Stimulated activated CD8-positive, alpha-beta memory T cell treated with anti-CD3 and anti-CD28 coated beads, Interleukin-7, amount 100 ng/mL, for 48 hours (primary cell): ENCODE measurements around the gene ANKFN1.
"Not testable (repeated sequence)": the region's sequence is repeated elsewhere in the genome, so short reads cannot be mapped to it uniquely, and the experiment has no call there.

Experiments
- DNase-seq, 2 donors: peaks; one replicate each; pipeline ENCODE4 v3.0.0-alpha.2; 2020; ENCODE audit warnings: low read depth in 1 of 2; ENCODE audit errors: extremely low read depth in 1 of 2

Gene ANKFN1

DNA sequence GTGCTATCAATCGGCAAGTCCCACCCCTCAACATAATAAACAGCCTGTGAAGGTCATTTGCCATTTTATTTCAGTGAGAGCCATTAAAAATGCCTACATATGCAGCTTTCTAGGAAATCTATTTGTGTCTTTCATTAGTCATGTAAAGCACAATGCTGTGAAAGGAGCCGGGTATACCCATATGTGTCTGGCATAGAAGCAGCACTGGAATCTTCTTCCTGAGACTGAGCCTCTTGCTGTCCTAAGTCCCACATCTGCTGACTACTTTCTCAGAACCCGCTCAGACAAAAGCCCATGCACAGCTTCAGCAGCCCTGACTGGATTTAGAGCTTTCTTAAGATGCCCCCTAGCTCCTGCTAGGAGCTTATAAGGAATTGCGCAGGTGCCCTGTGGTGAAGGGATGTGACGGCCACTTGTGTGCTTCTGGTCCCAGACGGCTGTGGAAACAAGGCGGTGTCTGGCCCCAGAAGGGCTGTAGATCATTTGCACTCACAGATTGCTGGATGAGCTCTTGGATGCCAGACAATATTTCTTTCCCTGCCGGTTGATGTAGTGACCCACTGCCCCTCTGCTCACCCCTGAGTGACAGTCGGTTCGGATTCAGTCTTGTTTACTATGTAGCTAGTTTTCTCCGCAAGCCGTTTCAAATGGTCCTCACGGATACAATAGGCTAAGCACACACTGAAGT is 172.2 kb downstream of the ANKFN1 start:
- no peak for DNase-seq

DNA sequence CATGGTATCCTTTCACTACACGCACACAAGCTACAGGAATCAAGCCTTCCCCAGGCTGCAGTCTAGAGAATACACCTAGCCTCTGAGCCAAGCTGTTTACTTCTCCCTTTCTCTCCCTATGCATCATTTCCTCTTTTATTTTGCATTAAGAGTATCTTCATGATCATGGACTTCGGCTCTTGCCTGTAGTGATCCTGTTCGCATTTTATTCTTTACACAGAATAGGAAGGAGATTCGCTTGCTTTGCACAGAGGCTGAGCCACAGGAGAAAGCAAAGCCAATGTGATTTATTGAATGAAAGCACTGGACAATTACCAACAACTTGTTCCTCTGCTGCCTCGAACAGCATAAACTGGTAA is 172.7 kb downstream of the ANKFN1 start:
- no peak for DNase-seq

DNA sequence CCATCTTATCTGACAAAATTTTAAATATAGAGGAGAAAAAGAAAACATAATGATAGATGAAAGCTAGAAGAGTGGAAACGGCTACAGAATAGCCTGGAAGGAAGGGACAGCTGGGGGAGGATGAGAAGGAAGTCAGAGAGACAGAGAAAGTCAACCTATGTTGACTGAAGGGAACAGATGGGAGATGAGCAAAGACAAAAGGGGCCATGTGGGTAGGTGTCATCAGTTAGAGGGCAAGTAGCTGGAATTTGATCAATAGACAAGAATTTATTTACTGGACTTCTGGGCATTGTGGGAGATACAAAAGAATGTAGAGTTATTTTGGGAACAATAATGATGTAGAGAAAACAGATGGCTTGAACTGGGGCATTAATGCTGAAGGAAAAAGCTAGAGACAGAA is 194.4 kb downstream of the ANKFN1 start:
- no peak for DNase-seq

DNA sequence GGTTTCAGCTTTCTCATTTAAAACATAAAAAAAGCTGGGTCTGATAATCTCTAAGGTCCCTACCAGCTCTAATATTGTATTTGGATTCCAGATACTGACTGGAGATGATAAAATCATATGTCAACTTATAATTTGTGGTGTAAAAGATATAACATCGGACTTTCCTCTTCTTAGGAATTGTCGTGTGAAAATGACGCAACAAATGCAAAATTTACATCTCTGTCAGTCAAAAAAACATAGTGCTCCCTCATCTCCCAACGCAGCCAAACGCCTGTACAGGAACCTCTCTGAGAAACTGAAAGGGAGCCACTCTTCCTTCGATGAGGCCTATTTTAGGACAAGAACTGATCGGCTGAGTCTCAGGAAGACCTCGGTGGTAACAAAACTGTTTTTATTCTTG is 197.3 kb downstream of the ANKFN1 start:
- no peak for DNase-seq

DNA sequence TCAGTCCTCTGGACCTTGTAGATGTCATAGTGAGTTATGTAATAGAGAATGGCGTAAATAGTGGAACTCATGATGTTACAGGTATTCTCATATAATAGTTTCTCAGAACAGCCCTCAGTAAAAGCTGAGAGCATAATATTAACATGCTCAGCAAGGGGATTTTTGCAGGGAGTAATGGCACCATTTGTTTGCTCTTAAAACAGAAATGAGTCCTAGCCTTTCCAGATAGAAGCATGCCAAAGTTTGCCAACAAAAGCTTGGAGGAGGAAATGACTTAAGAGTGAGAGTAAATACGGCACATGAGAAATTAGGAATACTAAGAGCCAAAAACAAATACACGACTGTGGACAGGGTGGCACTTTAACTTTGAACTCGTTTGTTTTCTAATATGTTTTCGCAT is 198.4 kb downstream of the ANKFN1 start:
- DNase-seq = no peak

DNA sequence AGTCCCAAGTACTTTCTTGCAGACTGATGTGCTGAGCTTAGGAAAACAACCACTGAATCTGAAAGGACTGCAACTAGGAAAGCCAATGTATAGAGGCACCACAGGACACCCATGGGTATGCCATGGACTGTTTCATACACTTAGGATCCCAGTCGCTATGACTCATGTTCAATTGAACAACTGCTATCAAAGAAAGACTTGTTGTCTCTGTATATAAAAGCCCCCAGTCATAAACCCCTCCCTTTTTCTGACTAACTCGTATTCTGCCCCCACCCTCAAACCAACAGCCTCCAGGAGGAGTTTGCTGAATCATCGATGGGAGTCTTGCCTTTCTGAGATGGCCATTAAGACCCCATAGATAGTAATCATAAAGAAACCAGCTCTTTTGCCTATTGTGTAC is 205.4 kb downstream of the ANKFN1 start:
- no peak for DNase-seq

DNA sequence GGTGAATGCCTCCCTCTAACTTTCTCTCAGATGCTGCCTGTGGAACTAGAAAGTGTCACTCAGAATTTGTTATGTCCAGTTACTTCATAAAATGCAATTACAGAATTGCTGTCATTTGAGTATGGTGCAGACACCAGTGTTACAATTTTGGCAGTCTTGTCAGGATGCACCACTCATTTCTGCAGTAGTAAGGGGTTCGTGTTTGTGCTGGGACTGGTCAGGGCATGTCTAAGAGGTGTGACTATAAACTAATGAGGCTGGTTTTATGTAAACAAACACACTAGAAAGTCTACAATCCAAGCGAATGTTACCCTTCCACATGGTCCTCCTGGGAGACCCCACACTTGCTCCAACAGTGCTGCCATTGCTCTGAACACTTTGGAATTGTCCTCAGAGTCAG is 206.2 kb downstream of the ANKFN1 start:
- DNase-seq = no peak

DNA sequence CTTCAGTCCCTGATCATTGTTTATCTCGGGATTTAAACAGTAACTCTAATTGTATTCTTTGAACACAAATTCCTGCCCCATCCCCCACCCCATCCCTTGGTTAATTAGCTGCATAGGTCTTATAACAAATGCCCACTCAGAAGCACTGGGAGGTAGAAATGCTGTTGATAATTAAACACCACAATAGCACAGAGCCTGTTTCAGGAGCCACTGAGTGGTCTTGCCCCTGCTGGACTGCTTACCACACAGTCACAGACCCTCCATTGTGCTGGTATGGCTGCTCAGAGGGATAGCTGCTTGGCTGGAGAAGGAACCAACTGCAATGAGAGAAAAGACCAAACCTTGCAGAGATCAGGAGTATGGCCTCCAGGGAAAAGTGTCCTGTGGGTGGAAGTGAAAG is 214.1 kb downstream of the ANKFN1 start:
- no peak for DNase-seq

DNA sequence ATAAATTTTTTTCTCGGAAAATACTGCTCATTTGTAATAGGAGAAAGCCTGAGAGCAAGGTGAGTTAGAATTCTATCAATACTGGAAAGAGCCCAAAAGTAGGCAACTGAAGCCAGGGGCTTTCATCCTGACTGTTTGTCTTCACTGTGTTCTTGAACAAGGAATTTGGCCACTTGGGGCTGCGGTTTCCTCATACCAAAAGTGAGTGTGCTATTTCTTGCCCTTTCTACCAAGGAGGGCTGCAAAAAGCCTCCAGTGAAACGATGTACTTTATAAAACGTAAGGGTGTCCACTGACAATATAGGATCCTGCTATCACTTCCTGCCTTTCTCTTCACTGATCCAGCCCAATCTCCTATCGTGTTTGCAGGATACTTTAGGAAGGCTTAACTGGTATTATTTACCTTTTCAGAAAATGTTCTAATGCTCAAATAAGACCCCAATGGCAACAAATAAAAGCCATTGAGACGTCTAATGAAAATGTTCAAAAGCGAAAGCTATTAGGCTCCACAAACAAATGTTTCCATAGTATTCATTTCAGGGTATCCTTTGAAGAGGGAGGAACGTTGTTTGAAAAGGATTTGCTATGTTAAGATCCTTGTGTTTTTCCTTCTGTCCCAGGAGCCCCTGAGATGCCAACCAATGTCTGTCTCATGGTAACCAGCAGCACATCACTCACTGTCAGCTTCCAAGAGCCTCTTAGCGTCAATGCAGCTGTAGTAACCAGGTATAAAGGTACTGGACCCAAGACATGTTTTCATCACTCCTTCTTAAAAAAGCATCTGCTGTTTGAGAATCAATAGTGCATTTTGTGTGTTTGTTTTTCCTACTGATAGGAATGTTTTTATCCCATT is 220.9 kb downstream of the ANKFN1 start:
- no peak for DNase-seq

DNA sequence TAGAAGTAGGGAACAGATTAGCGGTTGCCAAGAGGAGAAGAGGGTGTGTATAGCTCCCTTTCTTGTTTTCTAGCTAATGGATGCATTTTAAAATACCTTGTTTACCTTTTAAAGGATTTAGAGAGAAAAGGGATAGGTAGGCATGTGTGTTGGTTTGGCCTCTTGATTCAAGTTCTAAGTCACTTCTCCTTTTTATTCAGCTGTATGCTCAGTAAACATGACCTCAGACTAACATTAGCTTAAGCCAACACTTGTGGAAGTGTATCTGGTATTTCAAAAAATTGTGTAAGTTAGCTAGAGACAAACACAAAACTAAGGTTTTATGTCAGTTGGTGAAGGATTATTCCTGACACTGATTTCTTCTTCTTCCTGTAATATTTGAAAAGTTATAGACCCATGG is 236.1 kb downstream of the ANKFN1 start:
- no peak for DNase-seq

DNA sequence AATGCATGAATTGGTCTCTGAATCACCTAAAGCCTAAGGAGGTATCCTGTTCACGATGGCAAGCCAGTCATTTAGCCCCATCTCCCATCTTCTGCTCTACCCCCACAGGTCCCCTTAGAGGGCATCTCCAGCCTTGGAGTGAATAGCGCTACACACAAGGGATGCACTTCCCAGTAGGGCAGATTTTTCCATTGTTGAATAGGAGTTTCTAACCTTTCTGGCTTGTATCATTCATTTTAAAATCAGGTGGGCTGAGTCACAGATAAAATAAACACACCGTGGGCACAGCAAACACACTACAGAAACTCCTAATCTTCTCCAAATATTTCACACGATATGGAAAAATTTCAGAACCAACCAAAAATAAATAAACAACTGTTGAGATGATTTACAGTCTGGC is 239.0 kb downstream of the ANKFN1 start:
- DNase-seq = no peak

DNA sequence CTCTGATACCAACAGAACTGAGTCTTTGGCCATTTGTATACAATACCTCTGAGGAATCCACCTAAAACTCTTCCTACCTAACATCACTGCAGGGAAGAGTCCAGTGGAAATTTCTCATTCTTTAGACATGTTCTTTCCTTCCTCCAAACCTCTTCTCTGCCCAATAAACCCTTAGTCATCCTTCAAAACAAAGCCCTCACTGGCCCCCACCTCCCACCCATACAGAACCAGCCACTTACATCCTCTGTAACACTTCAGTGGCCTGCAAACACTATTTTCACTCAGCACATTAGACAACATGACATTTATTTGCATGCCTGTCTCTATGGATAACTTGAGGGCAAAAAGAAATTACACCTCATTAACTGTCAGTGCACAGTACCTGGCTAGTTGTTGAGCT is 239.9 kb downstream of the ANKFN1 start:
- DNase-seq = no peak

DNA sequence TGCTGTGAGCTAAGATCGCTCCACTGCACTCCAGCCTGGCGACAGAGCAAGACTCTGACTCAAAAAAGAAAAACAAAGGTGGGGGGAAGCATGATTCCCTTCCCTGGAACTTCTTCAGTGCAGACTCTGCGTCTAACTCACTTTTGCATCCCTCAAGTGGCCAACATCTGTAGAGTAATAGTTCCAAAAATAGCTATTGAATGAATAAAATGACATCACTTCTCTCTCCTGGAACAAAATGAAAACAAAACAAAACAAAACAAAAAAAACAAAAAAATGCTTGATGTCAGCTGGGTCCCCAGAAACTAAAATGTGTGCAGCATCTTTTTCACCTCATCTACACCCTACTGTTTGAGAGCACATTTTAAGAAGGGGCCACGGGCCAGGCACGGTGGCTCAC is 242.5 kb downstream of the ANKFN1 start:
- no peak for DNase-seq

DNA sequence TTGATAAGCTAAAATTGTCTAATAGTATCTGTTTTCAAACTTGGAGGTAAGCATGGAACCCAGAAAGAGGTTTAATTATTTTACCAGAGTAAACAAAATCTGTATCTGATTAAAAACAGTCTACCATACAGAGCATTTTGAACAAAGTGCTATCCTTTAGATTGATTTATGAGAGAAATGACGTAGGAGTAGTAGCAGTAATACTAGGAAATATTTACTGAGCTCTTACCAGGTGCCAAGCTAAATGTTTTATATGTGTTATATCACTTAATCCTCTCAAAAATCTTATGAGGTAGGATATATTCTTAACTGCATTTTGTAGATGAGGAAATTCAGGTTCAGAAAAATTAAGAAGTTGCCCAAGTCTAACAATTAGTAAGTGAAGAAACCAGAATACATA is 253.8 kb downstream of the ANKFN1 start:
- DNase-seq = no peak

DNA sequence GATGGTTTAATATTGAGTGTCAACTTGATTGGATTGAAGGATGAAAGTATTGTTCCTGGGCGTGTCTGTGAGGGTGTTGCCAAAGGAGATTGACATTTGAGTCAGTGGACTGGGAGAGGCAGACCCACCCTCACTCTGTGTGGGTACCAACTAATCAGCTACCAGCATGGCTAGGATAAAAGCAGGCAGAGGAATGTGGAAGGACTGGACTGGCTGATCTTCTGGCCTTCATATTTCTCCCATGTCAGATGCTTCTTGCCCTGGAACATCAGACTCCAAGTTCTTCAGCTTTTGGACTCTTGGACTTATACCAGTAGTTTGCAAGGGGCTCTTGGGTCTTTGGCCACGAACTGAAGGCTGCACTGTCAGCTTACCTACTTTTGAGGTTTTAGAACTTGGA is 259.1 kb downstream of the ANKFN1 start:
- DNase-seq = not testable (repeated sequence)

DNA sequence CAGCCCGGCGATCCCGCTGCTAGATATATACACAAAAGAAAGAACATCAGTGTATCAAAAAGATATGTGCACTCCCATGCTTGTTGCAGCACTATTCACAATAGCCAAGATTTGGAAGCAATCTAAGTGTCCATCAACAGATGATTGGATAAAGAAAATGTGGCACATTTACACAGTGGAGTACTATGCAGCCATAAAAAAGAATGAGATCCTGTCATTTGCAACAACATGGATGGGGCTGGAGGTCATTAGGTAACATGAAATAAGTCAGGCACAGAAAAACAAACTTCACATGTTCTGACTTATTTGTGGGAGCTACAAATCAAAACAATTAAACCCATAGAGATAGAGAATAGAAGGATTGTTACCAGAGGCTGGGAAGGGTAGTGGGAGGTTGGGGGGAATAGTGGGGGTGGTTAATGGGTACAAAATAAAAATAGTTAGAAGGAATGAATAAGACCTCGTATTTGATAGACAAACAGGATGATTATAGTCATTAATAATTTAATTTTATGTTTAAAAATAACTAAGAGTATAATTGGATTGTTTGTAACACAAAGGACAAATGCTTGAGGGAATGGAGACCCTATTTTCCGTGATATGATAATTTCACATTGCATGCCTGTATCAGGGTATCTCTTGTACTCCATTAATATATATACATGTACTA is 263.5 kb downstream of the ANKFN1 start:
- DNase-seq = no peak

DNA sequence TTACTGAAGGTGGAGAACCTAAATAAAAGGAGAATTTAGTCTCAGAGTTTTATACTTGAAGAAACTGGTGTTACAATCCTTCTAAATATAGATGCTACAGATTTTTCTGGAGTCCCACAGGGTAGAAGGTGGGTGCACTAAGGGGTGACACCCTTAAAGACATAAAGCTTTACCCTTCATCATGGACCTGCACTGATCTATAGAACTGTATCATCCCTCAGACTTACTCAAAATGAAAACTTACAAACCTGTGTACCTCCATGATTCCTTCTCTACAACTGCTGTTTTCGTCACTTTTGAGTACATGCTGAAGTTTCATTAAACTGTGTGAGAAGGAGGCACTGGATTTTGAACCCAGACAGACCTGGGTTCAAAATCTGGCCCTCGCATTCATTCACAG is 270.7 kb downstream of the ANKFN1 start:
- no peak for DNase-seq

DNA sequence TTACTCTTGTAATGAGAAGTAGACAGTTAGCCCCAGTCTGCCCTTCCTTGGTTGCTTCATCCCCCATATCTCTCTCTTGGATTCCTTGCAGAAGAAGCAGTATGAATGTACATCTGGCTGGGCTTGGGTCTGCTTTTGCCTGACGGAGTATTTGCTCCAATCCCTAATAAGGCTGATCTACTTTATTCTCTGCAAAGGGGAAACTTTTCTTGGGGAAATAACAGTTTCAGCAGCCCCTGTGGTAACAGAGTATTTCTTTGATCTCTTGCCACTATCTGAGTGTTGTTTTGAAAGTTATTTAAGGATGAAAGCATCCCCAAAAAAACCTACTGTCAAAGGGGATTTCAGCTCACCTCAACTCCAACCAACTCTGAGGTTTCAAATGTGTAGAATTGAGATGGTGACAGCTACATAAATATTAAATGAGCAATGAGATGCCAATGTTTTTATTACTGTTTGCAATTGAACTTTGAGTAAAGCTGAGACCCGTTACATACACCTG is 271.3 kb downstream of the ANKFN1 start:
- DNase-seq = no peak

DNA sequence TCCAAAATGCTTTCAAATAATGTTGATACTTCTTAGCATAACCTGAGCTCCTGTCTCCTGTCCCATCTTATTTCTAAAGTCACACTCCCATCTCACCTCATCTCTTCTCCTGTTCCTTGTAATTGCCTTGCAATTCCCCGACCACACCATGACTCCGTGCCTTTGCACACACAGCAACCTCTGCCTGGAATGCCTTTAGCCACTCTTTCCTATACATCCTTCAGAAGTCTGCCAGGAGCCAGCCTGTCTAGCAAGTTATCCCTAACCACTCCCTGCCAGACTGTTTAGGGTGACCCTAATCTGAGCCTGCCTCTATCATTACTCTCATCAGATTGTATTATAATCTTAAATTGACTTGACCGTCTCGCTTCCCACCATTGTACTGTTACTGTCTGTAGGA is 272.2 kb downstream of the ANKFN1 start:
- no peak for DNase-seq

DNA sequence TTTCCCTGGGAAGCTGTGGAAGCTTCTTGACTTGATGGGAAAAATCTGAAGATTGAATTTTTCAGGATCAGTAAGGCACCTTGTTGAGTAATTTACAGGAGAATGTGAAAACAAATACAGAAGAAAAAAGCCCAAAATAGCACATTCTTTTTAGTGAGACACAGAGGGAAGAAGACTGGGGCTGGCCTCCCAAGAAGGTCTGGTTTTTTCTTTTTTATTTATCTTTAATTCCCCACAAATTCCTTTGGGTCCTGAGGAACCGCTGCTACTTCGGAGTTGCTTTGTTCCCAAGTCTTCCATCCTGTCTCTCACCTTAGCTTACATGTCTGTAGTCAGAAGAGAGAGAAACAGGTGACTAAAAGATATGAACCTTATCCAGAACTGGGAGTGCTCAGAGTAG is 273.6 kb downstream of the ANKFN1 start:
- DNase-seq = no peak

DNA sequence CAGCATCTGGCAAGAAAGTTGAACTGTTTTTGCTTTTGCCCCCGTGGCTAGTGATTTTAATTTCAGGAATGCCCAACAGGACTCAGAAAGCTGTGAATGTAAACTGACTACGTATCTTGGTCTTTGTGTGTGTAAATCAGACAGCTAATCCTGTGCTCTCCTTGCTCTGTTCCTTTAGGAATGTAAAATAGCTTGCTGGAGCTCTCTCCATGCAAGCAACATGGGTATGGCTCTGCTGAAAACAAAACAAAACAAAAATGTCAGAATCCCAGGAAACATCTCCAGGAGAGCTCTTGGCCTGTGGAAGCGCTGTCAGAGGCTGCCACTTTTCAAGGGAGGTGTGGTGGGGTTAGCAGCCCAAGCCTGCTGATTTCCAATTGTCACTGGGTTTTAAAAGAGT is 278.5 kb downstream of the ANKFN1 start:
- no peak for DNase-seq

DNA sequence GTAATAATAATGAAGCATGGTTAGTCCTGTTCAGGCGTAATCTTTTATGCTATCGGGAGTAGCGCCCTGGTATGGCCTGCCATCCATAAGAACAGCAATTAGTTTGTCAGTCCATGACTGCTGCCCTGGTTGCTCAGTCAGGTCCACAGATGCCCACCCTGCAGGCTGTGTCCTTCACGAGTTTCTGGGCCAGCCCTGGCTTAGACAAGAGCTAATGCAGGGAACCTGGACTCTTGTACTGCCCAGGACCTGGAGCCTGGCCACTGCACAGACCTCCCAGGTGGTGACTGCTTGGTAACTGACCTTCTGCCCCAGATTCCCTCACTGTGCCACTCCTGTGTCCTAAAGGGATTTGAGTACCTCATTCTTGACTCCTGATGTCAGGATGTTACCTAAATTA is 279.2 kb downstream of the ANKFN1 start:
- no peak for DNase-seq
